Measurements from ENCODE around the gene GLP2R. TPM values are rescaled to one million over a fixed set of nuclear protein-coding genes. Genes with fewer than 3 reads are reported as not detected.
A peak's percentile ranks its signal among the peaks of the same experiment; 100 is the strongest.

Gene GLP2R
- total and polyA plus RNA-seq, 11 donors: 0.05 to 0.91 (median 0.15) TPM; not detected in 3

- 65 to 82% (median 73%) methylated on average over 9 of the region's 9 CpGs for WGBS, 4 donors
- H3K4me3 ChIP-seq: no peak overlapping the region
- TF ChIP-seq CTCF (IDR thresholded peaks at IDR 0.05) (no peak), POLR2A (IDR thresholded peaks at IDR 0.05) (no peak)
- no peak overlapping the region for H3K27ac ChIP-seq
- ATAC-seq (no peak), DNase-seq (no peak)
- no peaks in the 10 kb centered on the region for H3K36me3 ChIP-seq
- H3K4me1 ChIP-seq: peaks cover 0 to 24% (median 0%) of the 10 kb centered on the region in 12 donors
- intact Hi-C loops (cut with DNase I): no loop called here
- H3K27me3 ChIP-seq: peaks cover 0 to 11% (median 0%) of the 10 kb centered on the region in 9 donors
- no peaks in the 10 kb centered on the region for H3K9me3 ChIP-seq
These were observed 12.6 kb upstream of the GLP2R start for GRCh38 chr17:9813166-9813565.

GRCh38 chr17:9814337-9814945, 11.3 kb upstream of the GLP2R start:
- Histone ChIP-seq H3K9me3 (no peaks in the 10 kb centered on the region), H3K36me3 (no peaks in the 10 kb centered on the region), H3K4me1 (peaks cover 0 to 24% (median 0%) of the 10 kb centered on the region in 12 donors), H3K4me3 (no peak overlapping the region), H3K27me3 (peaks cover 0 to 7% (median 0%) of the 10 kb centered on the region in 9 donors), H3K27ac (no peak overlapping the region)
- ATAC-seq (peak in 3 of 4 donors; percentile 40 to 53 (median 45)), DNase-seq (no peak)
- TF ChIP-seq POLR2A (IDR thresholded peaks at IDR 0.05) (no peak), CTCF (IDR thresholded peaks at IDR 0.05) (no peak)
- WGBS, 4 donors: 61 to 78% (median 70%) methylated on average over 14 of the region's 14 CpGs
- intact Hi-C loops (cut with DNase I): no loop called here

- ATAC-seq (no peak), DNase-seq (no peak)
- TF ChIP-seq POLR2A (IDR thresholded peaks at IDR 0.05): no peak
- no peak for TF ChIP-seq CTCF (IDR thresholded peaks at IDR 0.05)
- no peak overlapping the region for H3K4me3 ChIP-seq
- H3K9me3 ChIP-seq: no peaks in the 10 kb centered on the region
- H3K36me3 ChIP-seq: no peaks in the 10 kb centered on the region
- peaks cover 0 to 5% (median 0%) of the 10 kb centered on the region in 12 donors for H3K4me1 ChIP-seq
- intact Hi-C loops (cut with DNase I): no loop called here
- H3K27me3 ChIP-seq: peaks cover 0 to 19% (median 0%) of the 10 kb centered on the region in 9 donors
- WGBS, 4 donors: 49 to 84% (median 81%) methylated on average over 10 of the region's 10 CpGs
- H3K27ac ChIP-seq: no peak overlapping the region
These were observed 9.3 kb upstream of the GLP2R start for GRCh38 chr17:9816472-9816871.

- Histone ChIP-seq H3K27ac (no peak overlapping the region), H3K4me3 (no peak overlapping the region), H3K9me3 (no peaks in the 10 kb centered on the region), H3K36me3 (no peaks in the 10 kb centered on the region), H3K4me1 (no peaks in the 10 kb centered on the region), H3K27me3 (peaks cover 0 to 20% (median 0%) of the 10 kb centered on the region in 9 donors)
- no peak for TF ChIP-seq CTCF (IDR thresholded peaks at IDR 0.05)
- TF ChIP-seq POLR2A (IDR thresholded peaks at IDR 0.05): no peak
- intact Hi-C loops (cut with DNase I): no loop called here
- DNase-seq: no peak
- WGBS, 4 donors: 45 to 55% (median 52%) methylated on average over 8 of the region's 8 CpGs
- peak in 3 of 4 donors; percentile 47 to 82 (median 57) for ATAC-seq
These were observed 8.6 kb upstream of the GLP2R start for GRCh38 chr17:9817086-9817485.

Data from heart left ventricle (tissue), 16 donors.